Measurements from ENCODE around the gene SLC12A4. TPM values are rescaled to one million over a fixed set of nuclear protein-coding genes. Genes with fewer than 3 reads are reported as not detected.

The SLC12A4 gene
- total and polyA plus RNA-seq, 2 of the 13 experiments (the other 11 are each of a cell fraction or from before 2014, with no cell fraction given) = 65.1 to 84.3 TPM

- no peak for TF ChIP-seq PLSCR1 (CRISPR knock-in tag; IDR thresholded peaks at IDR 0.05; ENCODE audit: borderline replicate concordance)
- TF ChIP-seq EP300 (IDR thresholded peaks at IDR 0.05; ENCODE audit: low read depth in 2 of 2, low read length in 2 of 2) = no peak
- no peak; the same call in 1 of the 2 replicates for TF ChIP-seq EP300 (CRISPR knock-in tag; IDR thresholded peaks at IDR 0.05; ENCODE audit: borderline replicate concordance)
- TF ChIP-seq MAZ (IDR thresholded peaks at IDR 0.05; ENCODE audit: borderline replicate concordance, low read depth, low read length) = peak; percentile 64; the same call in 1 of the 2 replicates
- TF ChIP-seq MAZ (CRISPR knock-in tag; IDR thresholded peaks at IDR 0.05; ENCODE audit: low read depth) = peak; percentile 42; the same call in 1 of the 2 replicates
- TF ChIP-seq, protein P1, sequence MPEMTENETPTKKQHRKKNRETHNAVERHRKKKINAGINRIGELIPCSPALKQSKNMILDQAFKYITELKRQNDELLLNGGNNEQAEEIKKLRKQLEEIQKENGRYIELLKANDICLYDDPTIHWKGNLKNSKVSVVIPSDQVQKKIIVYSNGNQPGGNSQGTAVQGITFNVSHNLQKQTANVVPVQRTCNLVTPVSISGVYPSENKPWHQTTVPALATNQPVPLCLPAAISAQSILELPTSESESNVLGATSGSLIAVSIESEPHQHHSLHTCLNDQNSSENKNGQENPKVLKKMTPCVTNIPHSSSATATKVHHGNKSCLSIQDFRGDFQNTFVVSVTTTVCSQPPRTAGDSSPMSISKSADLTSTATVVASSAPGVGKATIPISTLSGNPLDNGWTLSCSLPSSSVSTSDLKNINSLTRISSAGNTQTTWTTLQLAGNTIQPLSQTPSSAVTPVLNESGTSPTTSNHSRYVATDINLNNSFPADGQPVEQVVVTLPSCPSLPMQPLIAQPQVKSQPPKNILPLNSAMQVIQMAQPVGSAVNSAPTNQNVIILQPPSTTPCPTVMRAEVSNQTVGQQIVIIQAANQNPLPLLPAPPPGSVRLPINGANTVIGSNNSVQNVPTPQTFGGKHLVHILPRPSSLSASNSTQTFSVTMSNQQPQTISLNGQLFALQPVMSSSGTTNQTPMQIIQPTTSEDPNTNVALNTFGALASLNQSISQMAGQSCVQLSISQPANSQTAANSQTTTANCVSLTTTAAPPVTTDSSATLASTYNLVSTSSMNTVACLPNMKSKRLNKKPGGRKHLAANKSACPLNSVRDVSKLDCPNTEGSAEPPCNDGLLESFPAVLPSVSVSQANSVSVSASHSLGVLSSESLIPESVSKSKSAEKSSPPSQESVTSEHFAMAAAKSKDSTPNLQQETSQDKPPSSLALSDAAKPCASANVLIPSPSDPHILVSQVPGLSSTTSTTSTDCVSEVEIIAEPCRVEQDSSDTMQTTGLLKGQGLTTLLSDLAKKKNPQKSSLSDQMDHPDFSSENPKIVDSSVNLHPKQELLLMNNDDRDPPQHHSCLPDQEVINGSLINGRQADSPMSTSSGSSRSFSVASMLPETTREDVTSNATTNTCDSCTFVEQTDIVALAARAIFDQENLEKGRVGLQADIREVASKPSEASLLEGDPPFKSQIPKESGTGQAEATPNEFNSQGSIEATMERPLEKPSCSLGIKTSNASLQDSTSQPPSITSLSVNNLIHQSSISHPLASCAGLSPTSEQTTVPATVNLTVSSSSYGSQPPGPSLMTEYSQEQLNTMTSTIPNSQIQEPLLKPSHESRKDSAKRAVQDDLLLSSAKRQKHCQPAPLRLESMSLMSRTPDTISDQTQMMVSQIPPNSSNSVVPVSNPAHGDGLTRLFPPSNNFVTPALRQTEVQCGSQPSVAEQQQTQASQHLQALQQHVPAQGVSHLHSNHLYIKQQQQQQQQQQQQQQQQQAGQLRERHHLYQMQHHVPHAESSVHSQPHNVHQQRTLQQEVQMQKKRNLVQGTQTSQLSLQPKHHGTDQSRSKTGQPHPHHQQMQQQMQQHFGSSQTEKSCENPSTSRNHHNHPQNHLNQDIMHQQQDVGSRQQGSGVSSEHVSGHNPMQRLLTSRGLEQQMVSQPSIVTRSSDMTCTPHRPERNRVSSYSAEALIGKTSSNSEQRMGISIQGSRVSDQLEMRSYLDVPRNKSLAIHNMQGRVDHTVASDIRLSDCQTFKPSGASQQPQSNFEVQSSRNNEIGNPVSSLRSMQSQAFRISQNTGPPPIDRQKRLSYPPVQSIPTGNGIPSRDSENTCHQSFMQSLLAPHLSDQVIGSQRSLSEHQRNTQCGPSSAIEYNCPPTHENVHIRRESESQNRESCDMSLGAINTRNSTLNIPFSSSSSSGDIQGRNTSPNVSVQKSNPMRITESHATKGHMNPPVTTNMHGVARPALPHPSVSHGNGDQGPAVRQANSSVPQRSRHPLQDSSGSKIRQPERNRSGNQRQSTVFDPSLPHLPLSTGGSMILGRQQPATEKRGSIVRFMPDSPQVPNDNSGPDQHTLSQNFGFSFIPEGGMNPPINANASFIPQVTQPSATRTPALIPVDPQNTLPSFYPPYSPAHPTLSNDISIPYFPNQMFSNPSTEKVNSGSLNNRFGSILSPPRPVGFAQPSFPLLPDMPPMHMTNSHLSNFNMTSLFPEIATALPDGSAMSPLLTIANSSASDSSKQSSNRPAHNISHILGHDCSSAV (CRISPR knock-in tag; IDR thresholded peaks at IDR 0.05; ENCODE audit: borderline replicate concordance) = no peak
- TF ChIP-seq, protein P2, sequence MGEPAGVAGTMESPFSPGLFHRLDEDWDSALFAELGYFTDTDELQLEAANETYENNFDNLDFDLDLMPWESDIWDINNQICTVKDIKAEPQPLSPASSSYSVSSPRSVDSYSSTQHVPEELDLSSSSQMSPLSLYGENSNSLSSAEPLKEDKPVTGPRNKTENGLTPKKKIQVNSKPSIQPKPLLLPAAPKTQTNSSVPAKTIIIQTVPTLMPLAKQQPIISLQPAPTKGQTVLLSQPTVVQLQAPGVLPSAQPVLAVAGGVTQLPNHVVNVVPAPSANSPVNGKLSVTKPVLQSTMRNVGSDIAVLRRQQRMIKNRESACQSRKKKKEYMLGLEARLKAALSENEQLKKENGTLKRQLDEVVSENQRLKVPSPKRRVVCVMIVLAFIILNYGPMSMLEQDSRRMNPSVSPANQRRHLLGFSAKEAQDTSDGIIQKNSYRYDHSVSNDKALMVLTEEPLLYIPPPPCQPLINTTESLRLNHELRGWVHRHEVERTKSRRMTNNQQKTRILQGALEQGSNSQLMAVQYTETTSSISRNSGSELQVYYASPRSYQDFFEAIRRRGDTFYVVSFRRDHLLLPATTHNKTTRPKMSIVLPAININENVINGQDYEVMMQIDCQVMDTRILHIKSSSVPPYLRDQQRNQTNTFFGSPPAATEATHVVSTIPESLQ (CRISPR knock-in tag; conservative IDR thresholded peaks at IDR 0.05) = no peak
- TF ChIP-seq SMYD3 (CRISPR knock-in tag; IDR thresholded peaks at IDR 0.05) = peak; percentile 42; the same call in 1 of the 2 replicates
- no peak for TF ChIP-seq NFIB (CRISPR knock-in tag; IDR thresholded peaks at IDR 0.05; ENCODE audit: borderline replicate concordance)
- TF ChIP-seq, protein P3, sequence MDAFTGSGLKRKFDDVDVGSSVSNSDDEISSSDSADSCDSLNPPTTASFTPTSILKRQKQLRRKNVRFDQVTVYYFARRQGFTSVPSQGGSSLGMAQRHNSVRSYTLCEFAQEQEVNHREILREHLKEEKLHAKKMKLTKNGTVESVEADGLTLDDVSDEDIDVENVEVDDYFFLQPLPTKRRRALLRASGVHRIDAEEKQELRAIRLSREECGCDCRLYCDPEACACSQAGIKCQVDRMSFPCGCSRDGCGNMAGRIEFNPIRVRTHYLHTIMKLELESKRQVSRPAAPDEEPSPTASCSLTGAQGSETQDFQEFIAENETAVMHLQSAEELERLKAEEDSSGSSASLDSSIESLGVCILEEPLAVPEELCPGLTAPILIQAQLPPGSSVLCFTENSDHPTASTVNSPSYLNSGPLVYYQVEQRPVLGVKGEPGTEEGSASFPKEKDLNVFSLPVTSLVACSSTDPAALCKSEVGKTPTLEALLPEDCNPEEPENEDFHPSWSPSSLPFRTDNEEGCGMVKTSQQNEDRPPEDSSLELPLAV (CRISPR knock-in tag; conservative IDR thresholded peaks at IDR 0.05; ENCODE audit: low read depth) = no peak; the same call in 1 of the 2 replicates
- peak; percentile 69; the same call in 1 of the 2 replicates for TF ChIP-seq JUND (CRISPR knock-in tag; IDR thresholded peaks at IDR 0.05)
- no peak for TF ChIP-seq ZNF672 (CRISPR knock-in tag; IDR thresholded peaks at IDR 0.05)
- peak; percentile 92 for TF ChIP-seq HNF1B (CRISPR knock-in tag; IDR thresholded peaks at IDR 0.05)
Observed at GRCh38 chr16:67935402-67936123, 32.9 kb downstream of the SLC12A4 start (continued).
